Ishikawa (cell line): ENCODE measurements around the gene CHST9.

Experiments used
- CEBPB ChIP-seq: IDR thresholded peaks from 2 replicates; pipeline ENCODE4 v1.6.1; 2012
- CREB1 ChIP-seq: IDR thresholded peaks from 2 replicates; pipeline ENCODE4 v1.6.1; 2012; ENCODE audit warnings: low read depth
- EGR1 ChIP-seq: IDR thresholded peaks from 2 replicates; pipeline ENCODE4 v1.6.1; 2012
- EP300 ChIP-seq: IDR thresholded peaks from 2 replicates; pipeline ENCODE4 v1.6.1; 2012; ENCODE audit warnings: borderline replicate concordance
- FOXM1 ChIP-seq: IDR thresholded peaks from 2 replicates; pipeline ENCODE4 v1.6.1; 2012; ENCODE audit warnings: low read depth, borderline replicate concordance
- MAX ChIP-seq: IDR thresholded peaks from 2 replicates; pipeline ENCODE4 v1.6.1; 2012
- NFIC ChIP-seq: IDR thresholded peaks from 2 replicates; pipeline ENCODE4 v1.6.1; 2012
- RAD21 ChIP-seq: IDR thresholded peaks from 2 replicates; pipeline ENCODE4 v1.6.1; 2012; ENCODE audit warnings: low read depth
- REST ChIP-seq: IDR thresholded peaks from 2 replicates; pipeline ENCODE4 v1.6.1; 2012; ENCODE audit warnings: low read depth, mild to moderate bottlenecking
- TAF1 ChIP-seq: IDR thresholded peaks from 2 replicates; pipeline ENCODE4 v1.6.1; 2012; ENCODE audit warnings: low read depth, mild to moderate bottlenecking
- TCF12 ChIP-seq: IDR thresholded peaks from 2 replicates; pipeline ENCODE4 v1.6.1; 2012; ENCODE audit warnings: low read depth
- TEAD4 ChIP-seq: IDR thresholded peaks from 2 replicates; pipeline ENCODE4 v1.6.1; 2012
- USF1 ChIP-seq: IDR thresholded peaks from 2 replicates; pipeline ENCODE4 v1.6.1; 2012
- YY1 ChIP-seq: IDR thresholded peaks from 2 replicates; pipeline ENCODE4 v1.6.1; 2012; ENCODE audit warnings: low read depth
- ZBTB7A ChIP-seq: IDR thresholded peaks from 2 replicates; pipeline ENCODE4 v1.6.1; 2012; ENCODE audit warnings: low read depth

CHST9 gene

DNA sequence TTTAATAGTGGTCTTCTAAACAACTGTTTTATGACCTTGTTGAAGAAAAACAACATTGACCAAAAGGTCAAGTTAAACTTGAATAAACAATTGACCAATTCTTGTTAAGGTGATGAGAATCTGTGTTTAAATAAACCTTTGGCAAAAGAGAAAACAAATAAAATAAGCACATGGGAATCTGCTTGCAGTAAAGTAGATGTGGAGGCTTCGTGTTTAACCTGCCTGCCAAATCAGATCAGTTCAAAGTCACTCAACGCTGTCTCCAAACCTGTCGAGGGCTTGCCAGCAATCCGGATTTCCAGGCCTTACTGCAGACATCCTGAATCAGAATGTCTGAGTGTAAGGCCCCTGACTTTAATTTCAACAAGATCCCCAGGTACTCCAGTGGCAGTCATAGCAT is 264.5 kb downstream of the CHST9 start:
- TF ChIP-seq EP300 = no peak

GRCh38 chr18:26919627-26920026 is 265.5 kb downstream of the CHST9 start:
- no peak for TF ChIP-seq CREB1
- no peak for TF ChIP-seq TCF12
- TF ChIP-seq NFIC = no peak
- no peak for TF ChIP-seq TAF1
- TF ChIP-seq CEBPB = no peak
- TF ChIP-seq MAX = no peak
- no peak for TF ChIP-seq YY1
- no peak for TF ChIP-seq REST
- no peak for TF ChIP-seq EP300
- no peak for TF ChIP-seq USF1
- TF ChIP-seq RAD21 = no peak
- TF ChIP-seq EGR1 = no peak
- no peak for TF ChIP-seq TEAD4
- no peak for TF ChIP-seq ZBTB7A
- TF ChIP-seq FOXM1 = no peak

DNA sequence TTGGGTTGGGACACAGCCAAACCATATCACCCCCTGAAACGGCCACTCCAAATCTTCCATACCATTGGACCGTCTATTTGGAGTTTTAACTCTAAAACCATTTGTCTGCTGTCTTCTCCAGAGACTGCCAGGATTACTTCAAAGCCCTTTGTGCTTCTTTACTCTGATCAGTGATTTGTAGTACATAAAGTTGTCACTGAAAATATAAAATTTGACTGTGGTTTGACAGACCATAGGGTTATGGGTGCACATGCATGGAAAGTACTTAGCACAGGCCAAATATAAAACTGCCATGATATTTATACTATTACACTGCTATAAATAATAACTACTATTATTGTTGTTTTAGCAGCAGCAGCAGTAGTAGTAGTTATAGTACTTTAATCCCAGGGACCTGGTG is 265.9 kb downstream of the CHST9 start:
- TF ChIP-seq FOXM1 = no peak
- TF ChIP-seq ZBTB7A = no peak
- no peak for TF ChIP-seq EP300
- TF ChIP-seq TAF1 = no peak
- no peak for TF ChIP-seq USF1
- TF ChIP-seq NFIC = no peak

DNA sequence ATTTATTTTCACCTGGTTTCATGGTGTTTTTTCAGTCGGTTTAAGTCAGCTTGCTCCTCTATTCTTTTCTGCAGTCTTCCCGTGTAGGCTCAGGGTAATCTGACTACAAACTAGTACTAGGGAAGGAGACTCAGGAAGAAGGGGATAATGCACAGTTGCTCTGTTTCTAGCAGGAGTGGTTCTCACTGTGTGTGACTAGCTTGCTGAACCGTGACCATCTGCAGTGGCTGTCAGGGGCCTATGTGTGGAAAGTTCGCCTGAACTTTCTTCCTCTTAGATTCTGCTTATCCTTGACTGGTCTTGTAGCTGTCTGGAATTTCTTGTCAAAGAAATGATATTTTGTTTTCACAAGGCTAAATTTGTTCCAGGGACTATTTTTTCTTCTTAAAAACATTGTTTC is 273.3 kb downstream of the CHST9 start:
- TF ChIP-seq USF1 = no peak
- no peak for TF ChIP-seq EP300
- TF ChIP-seq NFIC = no peak
- no peak for TF ChIP-seq CEBPB
- no peak for TF ChIP-seq TEAD4
- no peak for TF ChIP-seq YY1

DNA sequence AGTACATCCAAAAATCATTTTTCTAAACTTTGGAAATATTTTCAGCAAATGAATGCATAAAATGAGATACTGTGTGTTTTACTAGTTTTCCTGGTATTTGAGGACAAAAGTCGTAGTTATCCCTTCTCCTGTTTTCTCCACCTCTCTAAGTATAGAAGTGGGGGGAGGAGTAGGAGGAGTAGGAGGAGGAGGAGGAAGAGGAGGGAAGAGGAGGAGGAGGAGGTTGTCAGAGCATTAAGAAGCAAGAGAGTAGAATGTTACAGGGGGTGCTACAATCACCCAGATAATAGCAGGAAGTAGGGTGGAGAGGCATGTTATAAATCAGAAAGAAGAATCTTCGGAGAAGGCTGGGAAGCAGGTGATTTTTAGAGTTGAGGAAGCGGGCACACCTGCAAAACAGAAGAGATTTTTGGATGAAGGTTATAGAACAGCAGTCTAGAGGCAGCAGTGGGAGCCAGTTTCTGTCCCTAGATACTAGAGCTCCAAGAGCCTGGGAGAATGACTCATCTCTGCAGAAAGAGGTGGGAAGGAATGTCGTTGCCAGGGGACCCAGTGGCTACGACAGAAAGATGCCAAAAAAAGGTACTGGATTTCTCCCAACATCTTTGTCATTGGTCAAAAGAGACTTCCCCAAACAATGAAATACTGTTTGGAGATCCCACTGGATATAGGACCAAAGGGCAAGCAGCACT is 275.4 kb downstream of the CHST9 start:
- TF ChIP-seq TCF12 = no peak
- TF ChIP-seq REST = no peak

DNA sequence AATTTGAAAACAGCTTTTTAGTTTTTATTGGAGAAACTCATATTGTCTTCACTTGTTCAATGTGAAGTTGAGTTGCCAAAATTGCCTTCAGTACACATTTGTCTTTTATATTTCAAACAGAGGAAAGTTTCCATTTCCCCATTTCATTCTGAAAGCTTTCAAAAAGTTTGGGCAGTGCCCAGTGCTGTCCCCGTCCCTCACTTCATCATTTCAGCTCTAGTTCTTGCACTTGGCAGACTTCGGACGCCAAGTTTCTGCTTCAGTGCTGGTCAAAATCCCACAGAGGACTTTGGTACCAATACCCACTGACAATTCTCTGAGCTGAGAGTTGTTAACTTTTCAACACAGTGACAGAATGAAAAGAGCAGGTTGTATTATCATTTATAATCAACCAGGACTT is 276.2 kb downstream of the CHST9 start:
- no peak for TF ChIP-seq CEBPB
- no peak for TF ChIP-seq FOXM1
- TF ChIP-seq EGR1 = no peak
- no peak for TF ChIP-seq USF1
- no peak for TF ChIP-seq REST
- TF ChIP-seq TAF1 = no peak
- TF ChIP-seq TEAD4 = no peak
- TF ChIP-seq EP300 = no peak
- no peak for TF ChIP-seq TCF12
- no peak for TF ChIP-seq CREB1
- no peak for TF ChIP-seq YY1
- no peak for TF ChIP-seq NFIC
- no peak for TF ChIP-seq MAX
- TF ChIP-seq RAD21 = no peak
- no peak for TF ChIP-seq ZBTB7A
